BLaER1 treated with 17β-estradiol and CSF1 and Interleukin-3, amounts not matched to agents 10 nM and 100 nM (cell line): ENCODE data around the gene USP9X.
"Not testable (repeated sequence)": the region's sequence is repeated elsewhere in the genome, so short reads cannot be mapped to it uniquely, and the experiment has no call there.

Experiments used
- H3K27ac ChIP-seq, 11 experiments: shearing (Covaris generic); formaldehyde crosslinking; 2 replicates each; pipeline ENCODE4 v1.8.1; 2022
- H3K27me3 ChIP-seq, 11 experiments: shearing (Covaris generic); formaldehyde crosslinking; 2 replicates each; pipeline ENCODE4 v1.8.1; 2022
- H3K36me3 ChIP-seq, 11 experiments: shearing (Covaris generic); formaldehyde crosslinking; 2 replicates each; pipeline ENCODE4 v1.8.1; 2022
- H3K4me1 ChIP-seq, 10 experiments: shearing (Covaris generic); formaldehyde crosslinking; 2 replicates each; pipeline ENCODE4 v1.8.1; 2022
- H3K4me2 ChIP-seq, 11 experiments: shearing (Covaris generic); formaldehyde crosslinking; 2 replicates each; pipeline ENCODE4 v1.8.1; 2022
- H3K4me3 ChIP-seq, 10 experiments: shearing (Covaris generic); formaldehyde crosslinking; 2 replicates each; pipeline ENCODE4 v1.8.1; 2022
- H3K9ac ChIP-seq, 11 experiments: shearing (Covaris generic); formaldehyde crosslinking; 2 replicates each; pipeline ENCODE4 v1.8.1; 2022
- H3K9me3 ChIP-seq, 11 experiments: shearing (Covaris generic); formaldehyde crosslinking; replicated peaks in 1 of 11; 2 replicates each; pipeline ENCODE4 v1.8.1; 2022
- H4K20me1 ChIP-seq, 11 experiments: shearing (Covaris generic); formaldehyde crosslinking; 2 replicates each; pipeline ENCODE4 v1.8.1; 2022
- Cebpa-rat ChIP-seq, 11 experiments: shearing (Covaris generic); IDR thresholded peaks; 2 replicates each; pipeline ENCODE4 v1.8.1; 2022

Gene USP9X

DNA sequence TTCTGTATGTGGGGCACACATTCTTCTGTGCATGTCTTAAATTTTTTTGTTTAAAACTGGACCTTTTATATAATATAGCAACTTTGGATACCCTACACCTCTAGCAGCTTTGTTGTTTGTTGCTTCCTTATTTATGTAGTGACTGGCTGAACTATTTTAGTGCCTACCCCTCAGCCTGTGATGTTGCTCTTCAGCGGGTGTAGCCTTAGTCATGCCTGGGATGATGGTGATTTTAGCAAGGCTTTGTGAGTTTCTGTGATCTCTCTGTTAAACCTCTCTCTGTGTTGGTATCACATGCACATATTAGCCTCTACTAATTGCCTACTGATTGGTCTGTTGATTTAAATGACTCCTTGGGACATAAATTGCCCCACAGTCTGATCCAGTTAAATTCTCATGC is 22.8 kb downstream of the USP9X start:
- Histone ChIP-seq H4K20me1 (peaks cover 89 to 100% (median 100%) of the 10 kb centered on the region in 11 experiments), H3K9me3 (peaks cover 5 to 13% (median 11%) of the 10 kb centered on the region in 11 experiments; a peak in 17 of 22 replicates), H3K4me2 (peak overlapping the region in 4 of 11 experiments; percentile 17 to 54 (median 29); a peak in 8 of 22 replicates), H3K9ac (peak overlapping the region in 1 of 11 experiments; percentile 9; a peak in 2 of 22 replicates), H3K27me3 (peaks cover 12 to 60% (median 39%) of the 10 kb centered on the region in 11 experiments; a peak in 20 of 22 replicates), H3K4me3 (no peak overlapping the region), H3K4me1 (peaks cover 0 to 62% (median 8%) of the 10 kb centered on the region in 10 experiments; a peak in 10 of 20 replicates), H3K27ac (peak overlapping the region in 3 of 11 experiments; percentile 12 to 23 (median 12); a peak in 2 of 22 replicates), H3K36me3 (peaks cover 0 to 11% (median 3%) of the 10 kb centered on the region in 11 experiments; a peak in 3 of 22 replicates)
- no peak for TF ChIP-seq Cebpa-rat (IDR thresholded peaks at IDR 0.05)

DNA sequence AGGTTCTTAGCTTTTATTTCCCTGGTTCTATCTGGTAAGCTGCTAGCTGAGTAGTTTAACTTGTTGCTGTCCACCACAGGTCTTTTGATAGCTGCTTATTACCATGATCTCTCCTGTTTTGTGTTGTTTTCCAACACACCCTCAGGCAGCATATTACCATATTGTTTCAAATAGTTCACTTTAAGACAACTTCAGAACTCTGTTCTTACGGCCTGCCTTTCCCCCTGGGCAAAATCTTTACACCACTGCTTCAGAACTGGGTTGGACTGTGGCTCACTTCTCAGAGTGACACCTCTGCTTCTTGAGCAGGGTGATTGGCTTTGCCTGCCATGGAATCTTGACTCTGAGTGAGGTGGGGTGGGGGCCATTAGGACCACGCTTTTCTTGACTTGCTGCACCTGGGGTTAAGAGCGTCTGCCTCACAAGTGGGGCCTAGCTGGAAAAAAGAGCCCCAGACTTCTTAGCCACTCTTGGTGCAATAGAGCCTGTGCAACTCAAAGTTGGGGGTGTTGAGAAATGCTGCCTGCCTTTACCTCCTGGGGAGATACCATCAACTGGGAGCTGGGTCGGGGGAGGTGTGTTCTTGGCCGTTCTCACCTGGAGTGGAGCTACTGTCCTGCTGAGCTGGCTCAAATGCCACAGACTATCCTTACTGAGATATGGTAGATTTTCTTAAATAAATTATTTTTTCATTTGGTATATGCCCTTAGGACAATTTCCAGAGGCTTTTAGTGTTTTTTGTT is 23.4 kb downstream of the USP9X start:
- peaks cover 0 to 9% (median 3%) of the 10 kb centered on the region in 11 experiments; a peak in 3 of 22 replicates for H3K36me3 ChIP-seq
- peak overlapping the region in 2 of 11 experiments; percentile 12 to 23; a peak in 2 of 22 replicates for H3K27ac ChIP-seq
- TF ChIP-seq Cebpa-rat (IDR thresholded peaks at IDR 0.05), result no peak
- peaks cover 12 to 62% (median 39%) of the 10 kb centered on the region in 11 experiments; a peak in 20 of 22 replicates for H3K27me3 ChIP-seq
- no peak overlapping the region for H3K4me3 ChIP-seq
- H3K4me1 ChIP-seq, result peaks cover 0 to 66% (median 8%) of the 10 kb centered on the region in 10 experiments; a peak in 10 of 20 replicates
- H3K4me2 ChIP-seq, result peak overlapping the region in 6 of 11 experiments; percentile 1 to 54 (median 18); a peak in 8 of 22 replicates
- H3K9ac ChIP-seq, result peak overlapping the region in 1 of 11 experiments; percentile 9; a peak in 2 of 22 replicates
- H4K20me1 ChIP-seq, result peaks cover 88 to 100% (median 100%) of the 10 kb centered on the region in 11 experiments
- peaks cover 5 to 13% (median 11%) of the 10 kb centered on the region in 11 experiments; a peak in 17 of 22 replicates for H3K9me3 ChIP-seq

DNA sequence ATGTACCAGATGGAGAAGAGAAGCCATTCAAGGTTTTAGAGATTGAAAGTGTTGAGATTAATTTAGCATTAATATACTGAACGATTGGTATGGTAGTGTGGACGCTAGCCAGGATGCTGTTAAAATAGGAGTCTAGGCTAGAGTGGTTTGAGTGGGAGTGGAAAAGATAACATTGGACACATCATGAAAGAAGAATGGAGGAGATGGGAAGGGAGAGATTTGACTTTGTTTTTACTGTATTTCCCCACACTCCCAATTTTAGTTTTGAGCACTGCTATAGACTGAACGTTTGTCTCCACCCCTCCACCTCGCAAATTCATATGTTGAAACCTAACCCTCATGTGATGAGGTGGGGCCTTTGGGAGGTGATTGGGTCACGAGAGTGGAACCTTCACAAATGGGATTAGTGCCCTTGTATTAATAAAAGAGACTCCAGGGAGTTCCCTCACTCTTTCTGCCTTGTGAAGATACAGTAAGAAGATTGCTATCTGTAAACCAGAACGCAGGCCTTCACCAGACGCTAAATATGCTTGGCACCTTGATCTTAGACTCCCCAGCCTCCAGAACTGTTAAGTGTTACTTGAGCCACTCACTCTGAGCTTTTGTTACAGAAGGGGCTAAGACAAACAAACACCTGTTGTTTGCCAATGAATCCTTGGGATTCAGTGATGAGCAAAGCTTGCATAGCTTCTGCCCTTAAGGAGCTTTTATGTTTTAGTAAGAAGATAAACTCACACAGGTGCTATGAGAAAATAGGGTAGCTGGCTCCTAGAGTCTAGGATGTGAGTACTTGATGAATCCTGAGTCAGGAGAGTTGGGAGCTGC is 25.8 kb downstream of the USP9X start:
- Histone ChIP-seq H3K27ac (no peak overlapping the region), H3K4me3 (no peak overlapping the region)

DNA sequence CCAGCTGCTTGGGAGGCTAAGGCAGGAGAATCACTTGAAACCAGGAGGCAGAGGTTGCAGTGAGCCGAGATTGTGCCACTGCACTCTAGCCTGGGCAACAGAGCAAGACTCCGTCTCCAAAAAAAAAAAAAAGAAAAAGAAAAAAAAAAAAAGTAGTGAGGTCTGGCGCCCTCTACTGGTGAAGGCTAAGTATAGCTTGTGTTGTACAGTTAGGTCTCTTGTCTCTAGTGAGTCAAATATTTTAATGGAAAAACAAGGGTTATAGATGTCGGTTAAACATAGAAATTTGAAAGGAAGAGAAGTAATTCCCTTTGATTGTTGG is 29.8 kb downstream of the USP9X start:
- H3K27ac ChIP-seq, H3K4me3 ChIP-seq, H3K9ac ChIP-seq, H3K9me3 ChIP-seq: not testable (repeated sequence)
- Histone ChIP-seq H3K4me1 (peaks cover 0 to 82% (median 7%) of the 10 kb centered on the region in 10 experiments; a peak in 12 of 20 replicates), H3K36me3 (peaks cover 0 to 15% (median 0%) of the 10 kb centered on the region in 11 experiments; a peak in 1 of 22 replicates), H4K20me1 (peaks cover 98 to 100% (median 100%) of the 10 kb centered on the region in 11 experiments), H3K4me2 (peak overlapping the region in 2 of 11 experiments; percentile 1 to 17; a peak in 2 of 22 replicates), H3K27me3 (peaks cover 7 to 43% (median 17%) of the 10 kb centered on the region in 11 experiments; a peak in 13 of 22 replicates)

More for the DNA sequence above, 25.8 kb downstream of the USP9X start:
- Histone ChIP-seq H3K9me3 (peaks cover 5 to 13% (median 11%) of the 10 kb centered on the region in 11 experiments; a peak in 17 of 22 replicates), H3K27me3 (peaks cover 1 to 42% (median 19%) of the 10 kb centered on the region in 11 experiments; a peak in 14 of 22 replicates), H4K20me1 (peaks cover 89 to 100% (median 100%) of the 10 kb centered on the region in 11 experiments), H3K36me3 (peaks cover 0 to 9% (median 0%) of the 10 kb centered on the region in 11 experiments; a peak in 2 of 22 replicates), H3K9ac (no peak overlapping the region; a peak in 1 of 22 replicates), H3K4me2 (no peak overlapping the region; a peak in 1 of 22 replicates), H3K4me1 (peaks cover 0 to 79% (median 8%) of the 10 kb centered on the region in 10 experiments; a peak in 11 of 20 replicates)
- TF ChIP-seq Cebpa-rat (IDR thresholded peaks at IDR 0.05), result no peak

DNA sequence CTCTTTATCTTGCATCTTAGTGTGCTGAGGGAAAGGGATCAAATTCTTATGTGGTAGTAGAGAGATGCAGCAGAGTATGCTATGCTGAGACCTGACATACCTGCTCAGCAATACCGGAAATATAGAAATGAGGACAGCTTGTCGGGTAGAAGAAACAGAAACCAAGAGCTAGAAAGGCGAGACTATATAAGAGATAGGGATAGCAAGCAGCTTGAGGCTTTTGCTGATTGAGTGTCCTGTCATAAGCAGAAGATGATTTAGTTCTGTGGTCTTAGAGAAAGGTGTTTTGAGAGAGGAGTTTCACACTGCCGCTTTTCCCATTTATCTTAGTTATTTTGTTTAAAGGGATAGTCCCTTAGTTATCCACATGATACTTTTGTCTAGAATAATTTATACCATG is 31.7 kb downstream of the USP9X start:
- H4K20me1 ChIP-seq, result peaks cover 98 to 100% (median 100%) of the 10 kb centered on the region in 11 experiments
- H3K4me3 ChIP-seq, result no peak overlapping the region
- H3K27ac ChIP-seq, result no peak overlapping the region
- no peak for TF ChIP-seq Cebpa-rat (IDR thresholded peaks at IDR 0.05)
- peak overlapping the region in 10 of 11 experiments; percentile 8 to 66 (median 19); a peak in 10 of 22 replicates for H3K4me2 ChIP-seq
- peaks cover 0 to 72% (median 7%) of the 10 kb centered on the region in 10 experiments; a peak in 12 of 20 replicates for H3K4me1 ChIP-seq
- H3K9ac ChIP-seq, result no peak overlapping the region; a peak in 1 of 22 replicates
- peaks cover 0 to 15% (median 1%) of the 10 kb centered on the region in 11 experiments; a peak in 1 of 22 replicates for H3K36me3 ChIP-seq
- H3K27me3 ChIP-seq, result peaks cover 0 to 34% (median 19%) of the 10 kb centered on the region in 11 experiments; a peak in 10 of 22 replicates
- H3K9me3 ChIP-seq, result no peaks in the 10 kb centered on the region; a peak in 1 of 22 replicates

DNA sequence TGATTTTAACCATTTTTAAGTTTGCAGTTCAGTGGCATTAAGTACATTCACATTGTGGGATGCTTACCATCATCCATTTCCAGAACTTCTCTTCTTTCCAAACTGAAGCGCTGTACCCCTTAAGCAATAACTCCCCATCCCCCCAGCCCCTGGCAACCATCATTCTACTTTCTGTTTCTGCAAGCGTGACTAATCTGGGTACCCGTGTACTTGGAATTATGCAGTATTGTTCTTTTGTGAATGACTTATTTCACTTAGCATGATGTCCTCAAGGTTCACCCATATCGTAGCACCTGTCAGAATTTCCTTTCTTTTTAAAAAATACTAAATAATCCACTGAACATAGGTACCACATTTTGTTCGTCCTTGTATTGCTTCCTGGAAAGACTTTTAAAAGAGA is 32.9 kb downstream of the USP9X start:
- TF ChIP-seq Cebpa-rat (IDR thresholded peaks at IDR 0.05), result no peak
- no peak overlapping the region for H3K27ac ChIP-seq
- H3K9ac ChIP-seq, result no peak overlapping the region
- peaks cover 0 to 61% (median 7%) of the 10 kb centered on the region in 10 experiments; a peak in 11 of 20 replicates for H3K4me1 ChIP-seq
- peaks cover 97 to 100% (median 100%) of the 10 kb centered on the region in 11 experiments for H4K20me1 ChIP-seq
- no peak overlapping the region for H3K4me3 ChIP-seq
- peaks cover 0 to 9% (median 6%) of the 10 kb centered on the region in 11 experiments; a peak in 6 of 22 replicates for H3K9me3 ChIP-seq
- H3K36me3 ChIP-seq, result peaks cover 4 to 22% (median 10%) of the 10 kb centered on the region in 11 experiments; a peak in 8 of 22 replicates
- no peak overlapping the region for H3K4me2 ChIP-seq
- H3K27me3 ChIP-seq, result peaks cover 0 to 43% (median 18%) of the 10 kb centered on the region in 11 experiments; a peak in 12 of 22 replicates

DNA sequence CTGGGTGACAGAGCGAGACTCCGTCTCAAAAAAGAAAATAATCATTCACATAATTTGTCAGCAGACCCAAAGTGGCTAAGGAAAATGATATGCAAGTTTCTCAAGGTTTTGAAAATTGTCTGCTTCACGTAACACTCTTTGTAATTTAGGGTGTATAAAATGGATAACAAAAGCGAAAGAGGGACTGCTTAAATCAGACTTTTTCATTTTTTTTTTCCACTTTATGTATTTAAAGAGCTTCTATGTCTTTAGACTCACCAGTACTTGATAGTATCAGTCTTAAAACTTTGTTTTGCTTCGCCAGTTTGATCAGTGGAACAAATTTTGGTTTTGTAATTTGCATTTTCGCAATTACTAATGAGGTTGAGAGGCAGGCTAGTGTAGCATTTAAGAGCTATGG is 34.6 kb downstream of the USP9X start:
- Histone ChIP-seq H4K20me1 (peaks cover 93 to 100% (median 100%) of the 10 kb centered on the region in 11 experiments), H3K4me2 (no peak overlapping the region), H3K4me3 (no peak overlapping the region), H3K27me3 (peaks cover 0 to 43% (median 18%) of the 10 kb centered on the region in 11 experiments; a peak in 12 of 22 replicates), H3K27ac (no peak overlapping the region), H3K36me3 (peaks cover 18 to 38% (median 26%) of the 10 kb centered on the region in 11 experiments), H3K9ac (no peak overlapping the region), H3K9me3 (peaks cover 0 to 13% (median 6%) of the 10 kb centered on the region in 11 experiments; a peak in 6 of 22 replicates), H3K4me1 (peaks cover 0 to 52% (median 7%) of the 10 kb centered on the region in 10 experiments; a peak in 11 of 20 replicates)
- TF ChIP-seq Cebpa-rat (IDR thresholded peaks at IDR 0.05), result no peak

DNA sequence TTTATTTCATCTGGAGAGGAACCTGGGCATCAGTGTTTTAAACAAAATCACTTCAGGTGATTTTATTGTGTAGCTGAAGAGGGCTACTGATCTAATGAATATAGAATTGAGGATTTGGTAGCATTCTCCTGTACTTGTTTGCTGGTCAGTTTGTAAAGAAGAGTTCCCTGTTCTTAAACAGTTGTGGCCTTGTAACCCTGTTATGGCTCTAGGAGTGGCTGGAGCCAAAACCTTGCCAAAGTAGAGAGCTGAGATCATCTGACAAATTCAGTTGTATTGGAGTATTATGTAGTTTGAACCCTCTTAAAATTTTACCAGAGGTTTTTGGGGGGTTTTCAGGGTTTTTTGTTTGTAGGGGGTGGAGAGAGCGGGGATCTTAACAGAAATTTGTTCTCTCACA is 36.5 kb downstream of the USP9X start:
- Histone ChIP-seq H4K20me1 (peaks cover 75 to 100% (median 99%) of the 10 kb centered on the region in 11 experiments), H3K4me1 (peaks cover 0 to 34% (median 4%) of the 10 kb centered on the region in 10 experiments; a peak in 11 of 20 replicates), H3K4me2 (no peak overlapping the region), H3K27ac (no peak overlapping the region), H3K4me3 (no peak overlapping the region), H3K36me3 (peaks cover 20 to 53% (median 30%) of the 10 kb centered on the region in 11 experiments), H3K9ac (no peak overlapping the region), H3K27me3 (peaks cover 0 to 42% (median 12%) of the 10 kb centered on the region in 11 experiments; a peak in 11 of 22 replicates), H3K9me3 (peaks cover 0 to 13% (median 6%) of the 10 kb centered on the region in 11 experiments; a peak in 6 of 22 replicates)
- no peak for TF ChIP-seq Cebpa-rat (IDR thresholded peaks at IDR 0.05)
